Progenitor cell of endocrine pancreas (in vitro differentiated cells): ENCODE data around the gene TMEM63C. TPM values are rescaled to one million over a fixed set of nuclear protein-coding genes. Genes with fewer than 3 reads are reported as not detected.

Experiments used
- DNase-seq: peaks from one replicate; pipeline ENCODE4 v3.0.0; 2021; ENCODE audit warnings: low spot score; ENCODE audit not compliant: unreplicated experiment
- H3K27ac Mint-ChIP-seq: 2 replicates; pipeline ENCODE4 v1.8.0; 2021; ENCODE audit warnings: mild to moderate bottlenecking, moderate library complexity, mixed read lengths
- H3K27me3 Mint-ChIP-seq: 2 replicates; pipeline ENCODE4 v1.8.0; 2021; ENCODE audit warnings: mixed read lengths
- H3K36me3 Mint-ChIP-seq: 2 replicates; pipeline ENCODE4 v1.8.0; 2022; ENCODE audit warnings: mixed read lengths; ENCODE audit not compliant: insufficient read depth
- H3K4me1 Mint-ChIP-seq: 2 replicates; pipeline ENCODE4 v1.8.0; 2021; ENCODE audit warnings: low read depth, mixed read lengths
- H3K4me3 Mint-ChIP-seq: 2 replicates; pipeline ENCODE4 v1.8.0; 2021; ENCODE audit warnings: low read depth, mild to moderate bottlenecking, moderate library complexity, mixed read lengths
- H3K9me3 Mint-ChIP-seq: 2 replicates; pipeline ENCODE4 v1.8.0; 2021; ENCODE audit warnings: low read depth, mixed read lengths
- CTCF ChIP-seq: fragments of 200-600 bp; sonication (generic); IDR thresholded peaks from one replicate; pipeline ENCODE4 v1.5.0; 2021; ENCODE audit warnings: antibody characterized with exemption, mild to moderate bottlenecking; ENCODE audit not compliant: unreplicated experiment
- total RNA-seq: library from RNA; stranded (reverse); gene quantifications from 2 replicates; pipeline ENCODE4 v1.2.1, GENCODE V29; 2021

Gene TMEM63C
- total RNA-seq, 1 donor from 2014 or later = 1.6 TPM

DNA sequence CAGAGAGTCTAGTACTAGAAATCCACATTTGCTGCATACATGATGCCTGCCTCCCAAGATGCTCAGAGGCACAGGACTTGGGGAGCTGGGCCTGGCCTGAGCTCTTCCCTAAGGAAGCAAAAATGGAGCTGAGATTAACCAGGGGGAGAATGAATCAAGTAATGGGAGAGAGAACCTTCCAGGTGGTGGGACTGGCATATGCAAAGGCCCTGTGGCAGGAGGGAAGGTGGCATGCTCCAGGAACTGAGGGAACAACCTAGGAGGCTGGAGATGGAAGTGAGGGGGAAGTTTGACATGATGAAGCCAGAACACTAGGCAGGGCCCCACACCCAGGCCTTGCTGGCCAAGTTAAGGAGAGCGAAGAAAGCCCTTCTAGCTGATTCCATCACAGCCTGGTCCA lies 23.3 kb downstream of the TMEM63C start:
- Mint-ChIP-seq H3K4me1 (peaks cover 15% of the 10 kb centered on the region), H3K36me3 (no peaks in the 10 kb centered on the region), H3K27ac (no peak overlapping the region), H3K9me3 (no peaks in the 10 kb centered on the region), H3K4me3 (no peak overlapping the region), H3K27me3 (peaks cover 23% of the 10 kb centered on the region)
- TF ChIP-seq CTCF = no peak
- no peak for DNase-seq

GRCh38 chr14:77205566-77205965 lies 24.0 kb downstream of the TMEM63C start:
- Mint-ChIP-seq H3K4me3 (no peak overlapping the region), H3K4me1 (peaks cover 15% of the 10 kb centered on the region), H3K27ac (no peak overlapping the region), H3K36me3 (no peaks in the 10 kb centered on the region), H3K27me3 (peaks cover 23% of the 10 kb centered on the region), H3K9me3 (no peaks in the 10 kb centered on the region)
- no peak for TF ChIP-seq CTCF
- no peak for DNase-seq

GRCh38 chr14:77206261-77206824 lies 24.7 kb downstream of the TMEM63C start:
- Mint-ChIP-seq H3K36me3 (no peaks in the 10 kb centered on the region), H3K27me3 (peaks cover 21% of the 10 kb centered on the region), H3K4me3 (no peak overlapping the region), H3K4me1 (peaks cover 15% of the 10 kb centered on the region), H3K27ac (no peak overlapping the region), H3K9me3 (no peaks in the 10 kb centered on the region)
- DNase-seq = no peak
- TF ChIP-seq CTCF = no peak

- no peaks in the 10 kb centered on the region for H3K9me3 Mint-ChIP-seq
- H3K4me3 Mint-ChIP-seq = no peak overlapping the region
- H3K27ac Mint-ChIP-seq = no peak overlapping the region
- H3K36me3 Mint-ChIP-seq = no peaks in the 10 kb centered on the region
- H3K27me3 Mint-ChIP-seq = peaks cover 21% of the 10 kb centered on the region
- no peak for TF ChIP-seq CTCF
- no peak for DNase-seq
- H3K4me1 Mint-ChIP-seq = peaks cover 15% of the 10 kb centered on the region
Observed at GRCh38 chr14:77206877-77207389, 25.3 kb downstream of the TMEM63C start.

- no peak overlapping the region for H3K27ac Mint-ChIP-seq
- H3K9me3 Mint-ChIP-seq = no peaks in the 10 kb centered on the region
- peaks cover 23% of the 10 kb centered on the region for H3K27me3 Mint-ChIP-seq
- TF ChIP-seq CTCF = no peak
- no peaks in the 10 kb centered on the region for H3K36me3 Mint-ChIP-seq
- peaks cover 14% of the 10 kb centered on the region for H3K4me1 Mint-ChIP-seq
- peak; percentile 91 for DNase-seq
- H3K4me3 Mint-ChIP-seq = no peak overlapping the region
Observed at GRCh38 chr14:77208291-77208978, 26.8 kb downstream of the TMEM63C start.
